NCI-H1694 (cell line): ENCODE measurements around the gene HSD3B7.

Experiments used
- DNase-seq: peaks from one replicate; lab custom pipeline; 2025; lab: John Stamatoyannopoulos, UW

HSD3B7 gene

DNA sequence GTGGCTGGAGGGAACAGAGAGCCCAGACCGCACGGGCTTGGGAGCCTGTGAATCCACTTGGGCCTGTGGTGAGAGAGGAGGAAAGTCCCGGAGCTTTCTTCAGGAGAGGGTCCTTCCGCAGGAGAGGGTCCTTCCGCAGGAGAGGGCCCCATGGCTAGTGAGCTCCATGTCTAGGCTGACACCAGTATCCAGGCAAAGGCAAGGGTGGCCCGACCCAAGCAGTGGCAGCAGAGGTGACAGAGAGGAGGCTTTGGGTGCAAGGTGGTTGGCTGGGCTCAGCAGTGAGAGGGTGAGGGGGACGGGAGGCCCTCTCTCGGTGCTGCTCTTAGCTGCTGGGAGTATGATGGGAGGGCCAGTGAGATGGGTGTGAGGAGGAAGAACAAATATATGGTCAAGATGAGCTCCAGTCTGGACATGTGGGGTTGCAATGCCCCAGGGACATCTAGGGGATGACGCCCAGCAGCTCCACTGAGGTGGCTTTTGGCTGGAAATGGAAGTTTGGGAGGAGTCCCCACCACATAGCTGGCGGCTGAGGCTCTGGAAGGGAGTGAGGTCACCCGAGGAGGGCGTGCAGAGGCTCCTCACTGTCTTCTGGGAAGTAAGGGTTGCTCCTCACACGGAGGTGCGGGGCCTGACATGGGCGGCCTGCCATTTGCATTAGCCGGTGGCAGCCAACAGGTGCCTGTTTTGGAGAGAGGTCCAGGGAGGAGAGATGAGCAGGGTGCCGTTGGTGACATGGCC, 2.3 kb upstream of the HSD3B7 start:
- no peak for DNase-seq

DNA sequence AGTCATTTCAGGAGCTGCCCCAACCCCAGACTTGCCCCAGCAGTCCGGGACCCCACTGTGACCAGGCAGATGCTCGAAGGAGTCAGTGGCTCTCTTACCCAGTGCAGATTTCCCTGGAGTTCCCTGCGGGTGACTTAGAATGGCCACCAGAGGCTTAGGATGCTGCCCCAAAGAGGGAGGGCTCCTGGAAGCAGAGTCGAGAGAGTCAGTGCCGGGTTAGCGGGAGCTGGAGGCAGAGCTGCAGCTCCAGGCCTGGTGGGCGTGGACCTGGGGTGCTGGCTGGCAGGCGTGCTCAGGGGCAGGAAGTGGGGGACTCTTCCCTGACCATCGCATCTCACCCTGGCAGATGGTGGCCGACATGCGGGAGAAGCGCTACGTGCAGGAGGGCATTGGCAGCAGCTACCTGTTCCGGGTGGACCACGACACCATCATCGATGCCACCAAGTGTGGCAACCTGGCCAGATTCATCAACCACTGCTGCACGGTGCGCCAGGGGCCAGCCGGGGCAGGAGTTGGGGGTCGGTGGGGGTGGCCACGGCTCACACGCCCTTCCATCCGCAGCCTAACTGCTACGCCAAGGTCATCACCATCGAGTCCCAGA, 1.6 kb upstream of the HSD3B7 start:
- DNase-seq, result no peak

DNA sequence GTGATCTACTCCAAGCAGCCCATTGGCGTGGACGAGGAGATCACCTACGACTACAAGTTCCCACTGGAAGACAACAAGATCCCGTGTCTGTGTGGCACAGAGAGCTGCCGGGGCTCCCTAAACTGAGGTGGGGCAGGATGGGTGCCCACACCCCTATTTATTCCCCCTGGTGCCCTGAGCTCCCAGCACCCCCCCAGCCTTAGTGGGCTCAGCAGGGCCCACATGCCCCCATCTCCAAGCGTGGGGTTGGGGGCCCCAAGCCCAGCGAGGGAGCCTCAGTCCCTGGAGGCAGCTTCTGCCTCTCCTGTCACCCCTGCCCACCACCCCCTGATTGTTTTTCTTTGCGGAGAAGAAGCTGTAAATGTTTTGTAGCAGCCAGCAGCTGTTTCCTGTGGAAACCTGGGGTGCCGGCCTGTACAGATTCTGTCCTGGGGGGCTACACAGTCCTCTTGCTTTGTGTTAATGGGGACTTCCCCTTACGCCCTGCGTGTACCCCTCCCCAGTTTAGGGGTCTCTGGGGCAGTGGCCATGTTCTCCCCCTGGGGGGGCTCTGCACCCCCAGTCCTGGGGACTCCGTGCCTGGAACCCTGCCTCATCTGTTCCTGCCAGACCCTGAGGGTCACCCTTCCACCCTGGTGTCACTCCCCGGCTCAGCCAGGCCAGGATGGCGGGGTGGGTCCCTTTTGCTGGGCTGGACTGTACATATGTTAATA, 953 bp upstream of the HSD3B7 start:
- DNase-seq, result no peak

DNA sequence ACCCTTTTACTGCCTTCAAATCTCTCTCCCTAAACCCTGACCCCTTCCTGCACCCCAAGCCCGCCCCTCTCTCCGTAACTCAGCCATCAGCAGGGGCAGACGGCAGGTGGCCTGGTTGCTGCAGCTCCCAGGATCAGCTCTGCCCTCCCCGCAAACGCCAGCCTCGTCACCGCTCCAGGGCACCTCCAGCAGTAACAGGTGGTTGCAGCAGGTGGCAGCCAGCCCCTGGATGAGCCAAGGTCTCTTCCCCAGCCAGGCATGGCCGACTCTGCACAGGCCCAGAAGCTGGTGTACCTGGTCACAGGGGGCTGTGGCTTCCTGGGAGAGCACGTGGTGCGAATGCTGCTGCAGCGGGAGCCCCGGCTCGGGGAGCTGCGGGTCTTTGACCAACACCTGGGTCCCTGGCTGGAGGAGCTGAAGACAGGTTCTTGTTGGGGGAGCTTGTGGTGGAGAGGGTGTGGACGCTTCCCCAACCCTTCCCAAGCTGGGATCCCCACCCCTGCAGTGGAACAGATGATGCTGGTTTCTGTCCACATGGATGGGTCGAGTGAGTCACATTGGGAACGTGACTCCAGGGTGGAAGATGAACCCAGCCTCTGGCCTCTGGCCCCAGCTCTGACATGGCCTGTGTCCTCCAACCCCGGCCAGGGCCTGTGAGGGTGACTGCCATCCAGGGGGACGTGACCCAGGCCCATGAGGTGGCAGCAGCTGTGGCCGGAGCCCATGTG, 558 bp downstream of the HSD3B7 start:
- DNase-seq, result peak; percentile 23

DNA sequence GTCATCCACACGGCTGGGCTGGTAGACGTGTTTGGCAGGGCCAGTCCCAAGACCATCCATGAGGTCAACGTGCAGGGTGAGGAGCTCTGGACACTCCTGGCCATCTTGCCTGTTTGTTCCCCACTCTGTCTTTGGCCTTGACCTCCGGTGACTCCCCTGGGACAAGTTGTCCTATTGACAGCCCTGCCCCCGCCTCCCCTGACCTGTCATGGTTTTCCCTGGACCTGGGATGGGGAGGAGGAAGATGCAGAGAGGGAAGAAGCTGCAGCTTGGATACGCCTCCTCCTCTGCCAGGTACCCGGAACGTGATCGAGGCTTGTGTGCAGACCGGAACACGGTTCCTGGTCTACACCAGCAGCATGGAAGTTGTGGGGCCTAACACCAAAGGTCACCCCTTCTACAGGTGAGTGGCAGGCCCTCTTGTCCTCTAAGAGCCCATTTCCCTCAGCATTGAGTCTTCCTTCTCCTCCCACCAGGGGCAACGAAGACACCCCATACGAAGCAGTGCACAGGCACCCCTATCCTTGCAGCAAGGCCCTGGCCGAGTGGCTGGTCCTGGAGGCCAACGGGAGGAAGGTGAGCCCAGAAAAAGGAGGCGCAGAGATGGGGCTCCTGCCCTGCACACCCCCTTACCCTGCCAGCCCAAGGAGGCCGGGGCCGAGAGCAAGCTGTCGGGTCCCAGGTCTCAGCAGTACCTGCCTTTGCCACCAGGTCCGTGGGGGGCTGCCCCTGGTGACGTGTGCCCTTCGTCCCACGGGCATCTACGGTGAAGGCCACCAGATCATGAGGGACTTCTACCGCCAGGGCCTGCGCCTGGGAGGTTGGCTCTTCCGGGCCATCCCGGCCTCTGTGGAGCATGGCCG, 1.4 kb downstream of the HSD3B7 start:
- DNase-seq, result no peak

DNA sequence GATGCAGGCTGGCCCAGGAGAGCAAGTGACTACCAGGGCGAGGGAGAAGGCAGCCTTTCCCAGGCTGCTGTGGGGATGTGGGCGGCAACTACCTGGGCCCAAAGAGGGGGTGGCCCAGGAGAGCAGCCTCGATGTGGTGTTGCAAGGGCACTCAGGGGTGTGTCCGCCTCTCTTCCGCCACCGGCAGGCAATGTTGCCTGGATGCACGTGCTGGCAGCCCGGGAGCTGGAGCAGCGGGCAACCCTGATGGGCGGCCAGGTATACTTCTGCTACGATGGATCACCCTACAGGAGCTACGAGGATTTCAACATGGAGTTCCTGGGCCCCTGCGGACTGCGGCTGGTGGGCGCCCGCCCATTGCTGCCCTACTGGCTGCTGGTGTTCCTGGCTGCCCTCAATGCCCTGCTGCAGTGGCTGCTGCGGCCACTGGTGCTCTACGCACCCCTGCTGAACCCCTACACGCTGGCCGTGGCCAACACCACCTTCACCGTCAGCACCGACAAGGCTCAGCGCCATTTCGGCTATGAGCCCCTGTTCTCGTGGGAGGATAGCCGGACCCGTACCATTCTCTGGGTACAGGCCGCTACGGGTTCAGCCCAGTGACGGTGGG, 2.7 kb downstream of the HSD3B7 start:
- no peak for DNase-seq

DNA sequence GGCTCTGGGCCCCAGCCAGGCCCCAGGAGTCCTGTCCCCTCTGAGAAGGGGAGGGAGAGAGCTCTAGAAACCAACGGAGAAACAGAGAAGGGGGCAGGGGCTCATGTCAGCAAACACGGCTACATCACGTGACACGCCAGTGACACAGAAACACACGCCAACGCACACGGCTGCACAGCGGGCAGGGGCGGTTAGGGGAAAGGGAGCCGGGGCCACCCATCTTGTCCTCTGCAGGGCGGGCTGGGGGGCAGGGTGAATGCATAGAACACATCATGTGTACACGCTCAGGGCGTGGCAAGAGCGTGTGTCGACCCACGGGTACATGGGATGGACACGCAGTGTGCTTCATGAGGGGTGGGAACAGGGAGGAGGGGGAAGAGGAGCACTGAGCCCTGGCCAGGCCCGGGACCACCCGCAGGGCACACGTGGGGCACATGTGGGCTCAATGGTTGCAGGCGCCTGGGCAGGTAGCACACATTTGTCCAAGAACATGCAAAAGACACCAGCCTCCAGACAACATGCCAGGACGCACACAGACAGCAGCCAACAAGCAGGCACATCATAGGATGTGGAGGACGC, 4.6 kb downstream of the HSD3B7 start:
- no peak for DNase-seq

DNA sequence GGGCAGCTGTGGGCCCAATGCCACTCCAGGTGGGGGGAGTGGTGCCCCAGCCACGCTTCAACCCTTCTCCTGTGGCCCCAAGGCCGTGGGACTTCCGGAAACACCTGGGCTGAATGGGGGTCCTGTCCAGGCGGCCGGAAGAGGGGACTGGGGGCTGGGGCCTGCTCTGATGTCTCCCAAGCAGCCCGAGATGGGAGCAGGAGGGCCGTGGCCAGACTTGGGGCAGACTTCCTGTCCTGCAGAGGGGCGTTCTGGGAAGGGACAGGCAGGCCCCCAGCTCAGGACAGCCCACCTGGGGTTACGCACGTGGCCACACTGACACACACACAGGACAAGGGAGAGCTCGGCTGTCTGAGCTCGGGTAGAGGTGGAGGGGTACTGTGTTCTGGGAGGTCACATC, 5.1 kb downstream of the HSD3B7 start:
- DNase-seq, result no peak

DNA sequence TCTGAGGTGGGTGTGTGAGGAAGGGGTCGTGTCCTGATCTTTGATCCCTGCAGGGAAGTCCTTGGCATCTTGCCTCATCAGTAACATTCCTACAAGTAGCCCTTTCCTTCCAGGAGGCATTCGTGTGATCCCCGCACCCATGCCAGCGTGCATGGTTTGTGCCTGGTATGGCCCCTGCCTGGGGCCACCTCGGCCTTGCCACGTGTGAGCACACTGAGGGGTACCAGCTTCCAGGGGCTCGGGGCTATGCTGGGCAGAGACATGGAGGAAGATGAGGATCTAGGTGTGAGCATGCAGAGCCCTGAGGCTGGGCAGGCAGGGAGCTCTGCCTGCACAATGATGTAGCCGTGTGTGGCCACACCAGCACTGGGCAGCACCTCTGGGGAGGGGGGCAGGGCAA, 6.0 kb downstream of the HSD3B7 start:
- DNase-seq, result no peak

DNA sequence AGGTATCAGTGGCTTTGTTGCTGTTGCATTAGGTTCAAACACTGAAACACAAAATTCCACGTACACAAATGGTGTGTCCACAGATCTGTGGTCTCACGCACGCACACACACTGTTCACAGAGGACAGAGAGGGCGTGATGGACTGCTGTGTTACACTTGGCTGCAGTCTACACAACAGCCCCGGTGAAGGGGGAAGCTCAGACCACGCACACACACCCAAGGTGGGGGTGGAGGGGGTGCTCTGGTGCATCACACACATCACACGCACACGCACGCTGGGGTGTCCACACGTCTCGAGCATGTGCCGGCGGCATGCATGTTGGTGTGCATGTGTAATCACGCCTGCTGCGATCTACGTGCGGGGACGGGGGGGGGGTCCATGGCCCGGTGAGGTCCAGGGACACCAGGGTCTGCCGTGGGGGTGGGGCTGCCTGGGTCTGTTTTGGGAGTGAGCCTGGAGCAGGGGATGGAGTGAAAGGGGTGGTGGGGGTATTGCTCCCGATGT, 7.3 kb downstream of the HSD3B7 start:
- no peak for DNase-seq

DNA sequence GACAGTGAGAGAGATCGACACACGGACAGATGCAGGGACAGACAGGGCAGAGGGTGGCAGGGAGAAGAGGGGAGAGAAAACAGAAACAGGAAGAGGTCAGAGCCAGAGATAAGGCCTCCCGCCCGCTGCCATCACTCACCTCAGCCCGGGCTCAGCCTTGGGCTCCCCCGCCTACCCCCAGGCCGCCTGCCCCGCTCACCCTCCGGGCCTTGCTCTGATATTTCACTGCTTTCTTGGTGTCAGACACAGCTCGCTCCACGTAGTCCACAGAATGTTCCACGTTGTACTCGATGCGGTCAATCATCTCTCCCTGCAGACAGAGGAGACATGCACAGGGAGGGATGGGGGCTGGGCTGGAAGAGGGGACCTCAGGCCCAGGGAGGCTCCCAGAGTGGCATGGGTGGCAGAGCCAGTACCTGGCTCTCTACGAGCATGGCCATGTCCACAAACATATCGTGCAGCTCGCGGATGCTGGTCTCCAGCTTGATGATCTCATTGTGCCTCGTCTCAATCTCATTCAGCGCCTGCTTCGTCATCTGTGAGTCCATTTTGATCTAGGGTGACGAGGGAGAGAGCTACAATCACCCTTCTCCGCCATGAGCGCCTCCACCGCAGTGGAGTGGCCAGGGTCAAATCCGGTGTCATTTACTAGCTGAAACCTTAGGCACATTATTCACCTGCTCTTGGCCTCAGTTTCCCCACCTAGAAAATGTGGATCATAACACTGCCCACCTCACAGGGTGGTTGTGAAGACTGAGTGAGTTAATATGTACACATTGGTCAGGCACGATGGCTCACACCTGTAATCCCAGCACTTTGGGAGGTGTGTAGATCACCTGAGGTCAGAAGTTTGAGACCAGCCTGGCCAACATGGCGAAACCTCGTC, 8.2 kb downstream of the HSD3B7 start:
- DNase-seq, result no peak

DNA sequence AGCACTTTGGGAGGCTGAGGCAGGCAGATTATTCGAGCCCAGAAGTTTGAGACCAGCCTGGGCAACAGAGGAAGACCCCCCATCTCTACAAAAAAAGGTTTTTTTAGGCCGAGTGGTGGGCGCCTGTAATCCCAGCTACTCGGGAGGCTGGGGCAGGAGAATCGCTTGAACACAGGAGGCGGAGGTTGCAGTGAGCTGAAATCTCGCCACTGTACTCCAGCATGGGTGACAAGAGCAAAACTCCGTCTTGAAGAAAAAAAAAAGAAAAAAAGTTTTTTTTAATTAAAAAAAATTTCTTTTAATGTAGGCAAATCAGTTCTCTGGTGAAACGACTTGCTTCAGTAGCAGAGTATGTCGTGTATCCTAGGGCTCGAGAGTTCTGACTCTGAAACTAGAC, 10.9 kb downstream of the HSD3B7 start:
- no peak for DNase-seq

DNA sequence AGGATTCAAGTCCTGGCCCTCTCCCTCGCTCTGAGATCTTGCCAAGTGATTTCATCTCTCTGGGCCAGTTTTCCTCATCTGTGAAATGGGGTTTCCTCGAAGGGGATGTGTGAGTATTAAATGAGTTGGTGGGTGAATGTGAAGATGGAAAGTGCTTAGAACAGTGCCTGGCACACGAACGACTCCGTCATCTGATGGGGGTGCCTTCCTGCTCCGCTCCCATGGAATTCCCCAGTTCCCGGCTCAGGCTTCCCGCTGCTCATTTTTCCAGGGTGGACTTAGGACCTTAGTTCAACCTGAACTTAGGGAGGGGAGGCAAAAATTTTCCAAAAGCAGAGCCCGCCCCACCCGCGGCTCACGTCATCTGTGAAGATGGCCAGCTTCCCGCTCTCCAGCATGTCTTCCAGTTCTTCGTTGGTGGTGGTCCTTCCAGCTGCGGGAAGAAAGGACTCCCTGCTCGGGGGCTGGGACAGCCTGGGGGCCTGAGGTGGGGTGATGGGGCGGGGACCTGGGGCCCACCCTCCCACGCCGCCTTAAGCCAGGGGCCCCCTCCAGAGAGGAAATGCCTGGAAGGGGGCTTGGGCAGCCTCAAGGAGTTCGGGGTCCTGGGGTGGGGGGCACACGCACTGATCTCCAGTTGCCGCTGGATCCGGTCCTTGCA, 11.4 kb downstream of the HSD3B7 start:
- no peak for DNase-seq

DNA sequence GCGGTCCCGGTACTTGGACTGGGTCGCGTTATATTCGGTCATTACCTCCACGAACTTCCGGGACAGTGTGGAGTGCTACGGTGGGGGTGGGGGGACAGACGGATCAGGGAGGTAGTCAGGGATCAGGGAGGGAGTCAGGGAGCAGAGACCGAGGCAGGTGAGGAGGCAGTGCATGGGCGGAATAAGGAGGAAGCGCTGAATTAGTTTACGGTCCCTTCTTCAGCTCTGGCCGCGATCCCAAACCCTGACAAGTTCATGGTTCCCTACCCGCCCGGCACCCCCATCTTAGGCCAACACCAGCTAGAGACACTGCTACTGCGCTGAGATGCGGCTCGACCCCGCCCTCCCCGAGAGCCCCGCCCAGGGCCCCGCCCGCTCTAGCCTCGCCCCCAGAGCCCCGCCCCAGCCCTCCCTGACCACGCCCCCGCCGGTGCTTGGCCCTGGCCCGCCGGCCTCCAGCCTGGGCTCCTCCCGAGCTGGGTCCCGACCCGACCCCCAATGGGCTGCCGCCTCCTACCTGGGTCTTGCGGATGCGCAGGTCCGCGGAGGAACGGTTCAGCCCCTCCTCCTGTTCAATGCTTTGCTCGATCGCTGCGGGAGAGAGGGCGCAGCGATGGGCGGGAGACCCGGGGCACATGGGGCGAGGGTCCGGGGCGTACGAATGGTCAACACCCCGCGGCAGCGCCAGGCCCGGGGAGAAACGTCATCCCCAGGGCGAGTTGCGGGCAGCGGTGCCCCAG, 12.1 kb downstream of the HSD3B7 start:
- no peak for DNase-seq

DNA sequence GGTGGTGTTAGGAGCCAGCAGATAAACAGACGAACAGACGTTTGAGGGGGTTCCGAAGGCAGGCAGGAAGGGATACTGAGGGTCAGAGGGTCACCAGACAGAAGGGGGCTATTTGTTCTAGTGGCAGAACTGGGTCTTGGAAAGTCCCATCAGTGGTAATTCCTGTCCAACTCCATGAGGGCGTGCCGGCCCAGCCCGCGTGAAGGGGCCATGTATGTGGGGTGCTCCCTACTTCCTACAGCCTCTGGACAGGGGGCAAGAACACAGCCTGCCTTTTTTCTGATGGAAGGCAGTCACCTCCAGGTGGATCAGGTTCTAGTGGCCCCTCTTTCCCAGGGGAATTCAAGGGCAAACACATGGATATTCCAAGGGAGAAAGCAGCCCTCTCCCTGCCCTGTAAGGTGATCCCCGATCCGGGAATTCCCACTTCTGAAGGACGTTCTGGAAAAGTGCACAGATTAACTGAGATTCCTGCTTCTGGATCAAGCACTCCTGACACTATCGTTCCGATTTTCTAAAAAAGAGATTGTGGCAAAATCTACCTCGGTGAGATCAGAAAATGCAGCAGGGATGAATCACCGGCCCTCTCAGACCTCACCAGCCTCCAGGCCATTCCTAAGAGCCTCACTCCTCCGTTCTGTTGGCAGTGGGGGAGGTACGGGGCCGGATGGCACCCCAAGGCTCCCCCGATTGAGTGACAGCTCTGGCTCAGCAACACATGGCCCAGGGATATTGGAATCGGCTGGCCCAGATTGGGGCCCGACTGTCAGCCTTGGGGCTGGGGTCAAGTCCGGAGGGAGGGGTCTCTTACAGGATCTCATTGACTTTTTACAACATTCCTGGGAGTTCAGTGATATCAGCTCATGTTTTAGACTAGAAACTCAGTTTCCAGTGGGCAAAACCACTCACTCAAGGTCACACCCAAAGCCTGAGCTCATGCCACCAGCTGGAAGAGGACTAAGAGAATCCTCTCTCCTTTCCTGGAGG, 13.0 kb downstream of the HSD3B7 start:
- DNase-seq, result no peak

DNA sequence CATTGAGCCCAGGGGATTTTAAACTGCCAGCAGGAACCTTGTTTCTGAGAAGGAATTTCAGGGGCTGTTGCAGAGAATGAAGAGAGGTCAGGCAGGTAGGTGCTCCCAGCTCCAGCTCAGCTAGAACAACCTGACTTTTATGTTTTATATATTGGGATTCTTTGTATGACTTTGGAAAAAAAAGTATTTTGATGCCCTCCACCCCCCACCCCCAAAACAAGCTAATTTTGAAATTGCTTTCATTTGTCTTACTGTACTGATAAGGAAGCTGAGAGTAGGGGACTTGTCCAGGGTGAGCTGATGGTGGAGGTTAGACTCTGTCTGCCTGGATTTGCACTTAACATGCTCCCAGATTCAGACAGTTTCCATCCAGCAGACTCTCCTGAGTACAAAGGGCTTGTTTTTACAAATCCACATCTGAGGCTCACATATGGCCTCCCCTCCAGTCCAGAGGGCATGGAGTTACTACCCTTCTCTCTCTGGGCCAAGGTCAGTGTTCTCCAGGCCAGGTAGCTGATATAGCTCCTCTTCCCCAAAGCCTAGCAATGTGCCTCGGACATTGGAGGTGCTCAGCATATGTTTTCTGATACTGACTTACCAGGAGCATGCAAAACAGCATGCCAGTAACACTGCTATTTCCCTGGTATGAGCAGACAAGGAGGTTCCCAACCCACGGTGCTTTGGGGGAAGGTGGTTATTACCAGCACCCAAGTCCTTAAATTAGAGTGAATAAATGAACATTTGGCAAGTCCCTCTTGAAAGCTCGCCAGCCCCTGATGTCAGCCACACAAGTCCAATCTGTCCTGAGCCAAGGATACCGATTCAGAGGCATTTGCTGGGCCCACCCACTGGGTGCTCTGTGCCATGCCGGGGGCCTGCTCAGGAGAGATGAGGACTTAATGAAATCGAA, 14.1 kb downstream of the HSD3B7 start:
- DNase-seq, result peak; percentile 83
